GM23338 (cell line): ENCODE data around the gene VPS52. TPM values are rescaled to one million over a fixed set of nuclear protein-coding genes. Genes with fewer than 3 reads are reported as not detected.

Source experiments
- ATAC-seq: fragments of 200-7000 bp; cut with Tn5 transposase; 3 replicates; pipeline ENCODE4 v1.9.1; 2020
- DNase-seq: peaks from one replicate; pipeline ENCODE4 v3.0.0-alpha.2; 2015; ENCODE audit warnings: low spot score
- H2AFZ ChIP-seq: fragments of 200-600 bp; sonication (generic); 2 replicates; pipeline ENCODE4 v1.8.0; 2016; ENCODE audit warnings: antibody characterized with exemption, mild to moderate bottlenecking, moderate library complexity
- H3F3A ChIP-seq: fragments of 200-600 bp; sonication (generic); replicated peaks from 2 replicates; pipeline ENCODE4 v1.8.0; 2017; ENCODE audit warnings: antibody characterized with exemption, mixed run types, low read depth
- H3K27ac ChIP-seq: fragments of 200-600 bp; sonication (generic); 2 replicates; pipeline ENCODE4 v1.6.1; 2016; ENCODE audit warnings: low read depth
- H3K27me3 ChIP-seq: fragments of 200-600 bp; sonication (generic); 2 replicates; pipeline ENCODE4 v1.8.0; 2016; ENCODE audit warnings: mild to moderate bottlenecking, mixed run types, moderate library complexity; ENCODE audit not compliant: insufficient read depth
- H3K36me3 ChIP-seq: fragments of 200-600 bp; sonication (generic); 2 replicates; pipeline ENCODE4 v1.8.0; 2016; ENCODE audit warnings: mild to moderate bottlenecking; ENCODE audit not compliant: insufficient read depth
- H3K4me1 ChIP-seq: fragments of 200-600 bp; sonication (generic); 2 replicates; pipeline ENCODE4 v1.8.0; 2016; ENCODE audit warnings: mild to moderate bottlenecking, moderate library complexity; ENCODE audit not compliant: insufficient read depth
- H3K4me2 ChIP-seq: fragments of 200-600 bp; sonication (generic); 2 replicates; pipeline ENCODE4 v1.7.1; 2017; ENCODE audit warnings: mixed run types
- H3K4me3 ChIP-seq: fragments of 200-600 bp; sonication (generic); 2 replicates; pipeline ENCODE4 v1.6.1; 2016; ENCODE audit warnings: mixed run types
- H3K79me2 ChIP-seq: fragments of 200-600 bp; sonication (generic); replicated peaks from 2 replicates; pipeline ENCODE4 v1.8.0; 2017; ENCODE audit warnings: mild to moderate bottlenecking; ENCODE audit not compliant: insufficient read depth
- H3K9me2 ChIP-seq: fragments of 200-600 bp; sonication (generic); 2 replicates; pipeline ENCODE4 v1.8.0; 2017; ENCODE audit not compliant: insufficient read depth
- H4K20me1 ChIP-seq: fragments of 200-600 bp; sonication (generic); replicated peaks from 2 replicates; pipeline ENCODE4 v1.8.0; 2017; ENCODE audit warnings: mild to moderate bottlenecking; ENCODE audit not compliant: insufficient read depth
- H3K27ac Mint-ChIP-seq: 2 replicates; pipeline ENCODE4 v1.8.0; 2020; ENCODE audit warnings: inconsistent platforms, mild to moderate bottlenecking, moderate library complexity, mixed read lengths
- H3K27me3 Mint-ChIP-seq: 3 replicates; pipeline ENCODE4 v1.8.0; 2022; ENCODE audit warnings: low read depth, mild to moderate bottlenecking, moderate library complexity, mixed read lengths, inconsistent platforms; ENCODE audit not compliant: insufficient read depth, poor library complexity
- H3K36me3 Mint-ChIP-seq: 3 replicates; pipeline ENCODE4 v1.8.0; 2021; ENCODE audit warnings: low read depth, mild to moderate bottlenecking, inconsistent platforms, moderate library complexity, mixed read lengths
- H3K4me1 Mint-ChIP-seq: 3 replicates; pipeline ENCODE4 v1.8.0; 2020; ENCODE audit warnings: mild to moderate bottlenecking, inconsistent platforms, mixed read lengths
- H3K4me3 Mint-ChIP-seq: 3 replicates; pipeline ENCODE4 v1.8.0; 2021; ENCODE audit warnings: moderate library complexity, mild to moderate bottlenecking, inconsistent platforms, mixed read lengths
- H3K9me3 Mint-ChIP-seq: 3 replicates; pipeline ENCODE4 v1.8.0; 2020; ENCODE audit warnings: moderate library complexity, mild to moderate bottlenecking, inconsistent platforms, mixed read lengths
- CTCF ChIP-seq, 2 experiments: fragments of 200-600 bp in 1 of 2; sonication (generic) in 1 of 2; conservative IDR thresholded peaks; 2 replicates each; pipeline versions ENCODE4 v1.5.1 to v1.6.1; 2016 to 2017; ENCODE audit warnings: antibody characterized with exemption in 2 of 2, low read depth in 2 of 2, mild to moderate bottlenecking in 2 of 2, moderate library complexity in 1 of 2
- ETS1 ChIP-seq: IDR thresholded peaks from 2 replicates; pipeline ENCODE4 v1.6.1; 2016; ENCODE audit warnings: antibody characterized with exemption
- EZH2 ChIP-seq: fragments of 200-600 bp; sonication (generic); IDR thresholded peaks from one replicate; pipeline ENCODE4 v1.8.0; 2017; ENCODE audit warnings: antibody characterized with exemption, mild to moderate bottlenecking, low read depth; ENCODE audit not compliant: unreplicated experiment
- EZH2phosphoT487 ChIP-seq: fragments of 200-600 bp; sonication (generic); IDR thresholded peaks from one replicate; pipeline ENCODE4 v1.8.1; 2018; ENCODE audit warnings: antibody characterized with exemption; ENCODE audit not compliant: unreplicated experiment
- NANOG ChIP-seq: IDR thresholded peaks from 2 replicates; pipeline ENCODE4 v1.6.1; 2016; ENCODE audit warnings: antibody characterized with exemption, borderline replicate concordance
- POLR2AphosphoS5 ChIP-seq: IDR thresholded peaks from 2 replicates; pipeline ENCODE4 v1.6.1; 2016; ENCODE audit warnings: antibody characterized with exemption, low read depth
- STAT1 ChIP-seq: IDR thresholded peaks from one replicate; pipeline ENCODE4 v1.6.1; 2016; ENCODE audit warnings: antibody characterized with exemption; ENCODE audit not compliant: unreplicated experiment
- ZNF331 ChIP-seq: fragments of 250-450 bp; sonication (Bioruptor Pico); IDR thresholded peaks from 2 replicates; pipeline ENCODE4 v1.5.0; 2020; ENCODE audit warnings: low read depth, mild to moderate bottlenecking, moderate library complexity
- polyA plus RNA-seq: library from polyadenylated mRNA; unstranded; fragments of >200 nt; fragmentation: Nextera tagmentation; extraction: Ambion mirVana; gene quantifications from 2 replicates; pipeline ENCODE4 v1.2.1, GENCODE V29; 2016
- total RNA-seq: library from RNA; depleted of rRNA; stranded (reverse); fragments of >200 nt; shearing (Covaris generic); gene quantifications from 2 replicates; pipeline ENCODE4 v1.2.3, GENCODE V29; 2014
- TF ChIP-seq, protein P1 (sequence below): fragments of 250-450 bp; sonication (Bioruptor Pico); IDR thresholded peaks from 2 replicates; pipeline ENCODE4 v1.5.0; 2020; ENCODE audit warnings: mild to moderate bottlenecking, moderate library complexity
- TF ChIP-seq, protein P2 (sequence below): IDR thresholded peaks from one replicate; pipeline ENCODE4 v1.6.1; 2018; ENCODE audit warnings: antibody characterized with exemption; ENCODE audit not compliant: unreplicated experiment

The VPS52 gene
- total and polyA plus RNA-seq, 2 experiments from 2014 or later, result 27.9 to 31.1 TPM

- H3K36me3 Mint-ChIP-seq, result no peaks in the 10 kb centered on the region
- DNase-seq (no peak), ATAC-seq (no peak)
- Histone ChIP-seq H3K4me3 (no peak overlapping the region), H4K20me1 (no peaks in the 10 kb centered on the region), H3K4me1 (peaks cover 9% of the 10 kb centered on the region), H3K9me2 (peaks cover 5% of the 10 kb centered on the region; the same call in 1 of the 2 replicates), H3K27ac (no peak overlapping the region), H3F3A (no peaks in the 10 kb centered on the region), H3K4me2 (no peak overlapping the region), H3K36me3 (no peaks in the 10 kb centered on the region), H3K27me3 (peaks cover 10% of the 10 kb centered on the region; the same call in 1 of the 2 replicates), H3K79me2 (no peaks in the 10 kb centered on the region), H2AFZ (no peak overlapping the region)
- H3K4me3 Mint-ChIP-seq, result no peak overlapping the region
- peaks cover 14% of the 10 kb centered on the region for H3K4me1 Mint-ChIP-seq
- H3K9me3 Mint-ChIP-seq, result no peaks in the 10 kb centered on the region
- peaks cover 11% of the 10 kb centered on the region for H3K27me3 Mint-ChIP-seq
- H3K27ac Mint-ChIP-seq, result no peak overlapping the region
- TF ChIP-seq ZNF331 (CRISPR knock-in tag), result no peak
- no peak for TF ChIP-seq EZH2phosphoT487
- TF ChIP-seq, protein P1, sequence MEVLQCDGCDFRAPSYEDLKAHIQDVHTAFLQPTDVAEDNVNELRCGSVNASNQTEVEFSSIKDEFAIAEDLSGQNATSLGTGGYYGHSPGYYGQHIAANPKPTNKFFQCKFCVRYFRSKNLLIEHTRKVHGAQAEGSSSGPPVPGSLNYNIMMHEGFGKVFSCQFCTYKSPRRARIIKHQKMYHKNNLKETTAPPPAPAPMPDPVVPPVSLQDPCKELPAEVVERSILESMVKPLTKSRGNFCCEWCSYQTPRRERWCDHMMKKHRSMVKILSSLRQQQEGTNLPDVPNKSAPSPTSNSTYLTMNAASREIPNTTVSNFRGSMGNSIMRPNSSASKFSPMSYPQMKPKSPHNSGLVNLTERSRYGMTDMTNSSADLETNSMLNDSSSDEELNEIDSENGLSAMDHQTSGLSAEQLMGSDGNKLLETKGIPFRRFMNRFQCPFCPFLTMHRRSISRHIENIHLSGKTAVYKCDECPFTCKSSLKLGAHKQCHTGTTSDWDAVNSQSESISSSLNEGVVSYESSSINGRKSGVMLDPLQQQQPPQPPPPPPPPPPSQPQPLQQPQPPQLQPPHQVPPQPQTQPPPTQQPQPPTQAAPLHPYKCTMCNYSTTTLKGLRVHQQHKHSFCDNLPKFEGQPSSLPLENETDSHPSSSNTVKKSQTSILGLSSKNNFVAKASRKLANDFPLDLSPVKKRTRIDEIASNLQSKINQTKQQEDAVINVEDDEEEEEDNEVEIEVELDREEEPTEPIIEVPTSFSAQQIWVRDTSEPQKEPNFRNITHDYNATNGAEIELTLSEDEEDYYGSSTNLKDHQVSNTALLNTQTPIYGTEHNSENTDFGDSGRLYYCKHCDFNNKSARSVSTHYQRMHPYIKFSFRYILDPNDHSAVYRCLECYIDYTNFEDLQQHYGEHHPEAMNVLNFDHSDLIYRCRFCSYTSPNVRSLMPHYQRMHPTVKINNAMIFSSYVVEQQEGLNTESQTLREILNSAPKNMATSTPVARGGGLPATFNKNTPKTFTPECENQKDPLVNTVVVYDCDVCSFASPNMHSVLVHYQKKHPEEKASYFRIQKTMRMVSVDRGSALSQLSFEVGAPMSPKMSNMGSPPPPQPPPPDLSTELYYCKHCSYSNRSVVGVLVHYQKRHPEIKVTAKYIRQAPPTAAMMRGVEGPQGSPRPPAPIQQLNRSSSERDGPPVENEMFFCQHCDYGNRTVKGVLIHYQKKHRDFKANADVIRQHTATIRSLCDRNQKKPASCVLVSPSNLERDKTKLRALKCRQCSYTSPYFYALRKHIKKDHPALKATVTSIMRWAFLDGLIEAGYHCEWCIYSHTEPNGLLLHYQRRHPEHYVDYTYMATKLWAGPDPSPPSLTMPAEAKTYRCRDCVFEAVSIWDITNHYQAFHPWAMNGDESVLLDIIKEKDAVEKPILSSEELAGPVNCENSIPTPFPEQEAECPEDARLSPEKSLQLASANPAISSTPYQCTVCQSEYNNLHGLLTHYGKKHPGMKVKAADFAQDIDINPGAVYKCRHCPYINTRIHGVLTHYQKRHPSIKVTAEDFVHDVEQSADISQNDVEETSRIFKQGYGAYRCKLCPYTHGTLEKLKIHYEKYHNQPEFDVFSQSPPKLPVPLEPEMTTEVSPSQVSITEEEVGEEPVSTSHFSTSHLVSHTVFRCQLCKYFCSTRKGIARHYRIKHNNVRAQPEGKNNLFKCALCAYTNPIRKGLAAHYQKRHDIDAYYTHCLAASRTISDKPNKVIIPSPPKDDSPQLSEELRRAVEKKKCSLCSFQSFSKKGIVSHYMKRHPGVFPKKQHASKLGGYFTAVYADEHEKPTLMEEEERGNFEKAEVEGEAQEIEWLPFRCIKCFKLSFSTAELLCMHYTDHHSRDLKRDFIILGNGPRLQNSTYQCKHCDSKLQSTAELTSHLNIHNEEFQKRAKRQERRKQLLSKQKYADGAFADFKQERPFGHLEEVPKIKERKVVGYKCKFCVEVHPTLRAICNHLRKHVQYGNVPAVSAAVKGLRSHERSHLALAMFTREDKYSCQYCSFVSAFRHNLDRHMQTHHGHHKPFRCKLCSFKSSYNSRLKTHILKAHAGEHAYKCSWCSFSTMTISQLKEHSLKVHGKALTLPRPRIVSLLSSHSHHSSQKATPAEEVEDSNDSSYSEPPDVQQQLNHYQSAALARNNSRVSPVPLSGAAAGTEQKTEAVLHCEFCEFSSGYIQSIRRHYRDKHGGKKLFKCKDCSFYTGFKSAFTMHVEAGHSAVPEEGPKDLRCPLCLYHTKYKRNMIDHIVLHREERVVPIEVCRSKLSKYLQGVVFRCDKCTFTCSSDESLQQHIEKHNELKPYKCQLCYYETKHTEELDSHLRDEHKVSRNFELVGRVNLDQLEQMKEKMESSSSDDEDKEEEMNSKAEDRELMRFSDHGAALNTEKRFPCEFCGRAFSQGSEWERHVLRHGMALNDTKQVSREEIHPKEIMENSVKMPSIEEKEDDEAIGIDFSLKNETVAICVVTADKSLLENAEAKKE (CRISPR knock-in tag), result no peak
- no peak for TF ChIP-seq STAT1
- no peak for TF ChIP-seq CTCF (conservative IDR thresholded peaks at IDR 0.05; ENCODE audit: low read depth in 2 of 2)
- TF ChIP-seq, protein P2, sequence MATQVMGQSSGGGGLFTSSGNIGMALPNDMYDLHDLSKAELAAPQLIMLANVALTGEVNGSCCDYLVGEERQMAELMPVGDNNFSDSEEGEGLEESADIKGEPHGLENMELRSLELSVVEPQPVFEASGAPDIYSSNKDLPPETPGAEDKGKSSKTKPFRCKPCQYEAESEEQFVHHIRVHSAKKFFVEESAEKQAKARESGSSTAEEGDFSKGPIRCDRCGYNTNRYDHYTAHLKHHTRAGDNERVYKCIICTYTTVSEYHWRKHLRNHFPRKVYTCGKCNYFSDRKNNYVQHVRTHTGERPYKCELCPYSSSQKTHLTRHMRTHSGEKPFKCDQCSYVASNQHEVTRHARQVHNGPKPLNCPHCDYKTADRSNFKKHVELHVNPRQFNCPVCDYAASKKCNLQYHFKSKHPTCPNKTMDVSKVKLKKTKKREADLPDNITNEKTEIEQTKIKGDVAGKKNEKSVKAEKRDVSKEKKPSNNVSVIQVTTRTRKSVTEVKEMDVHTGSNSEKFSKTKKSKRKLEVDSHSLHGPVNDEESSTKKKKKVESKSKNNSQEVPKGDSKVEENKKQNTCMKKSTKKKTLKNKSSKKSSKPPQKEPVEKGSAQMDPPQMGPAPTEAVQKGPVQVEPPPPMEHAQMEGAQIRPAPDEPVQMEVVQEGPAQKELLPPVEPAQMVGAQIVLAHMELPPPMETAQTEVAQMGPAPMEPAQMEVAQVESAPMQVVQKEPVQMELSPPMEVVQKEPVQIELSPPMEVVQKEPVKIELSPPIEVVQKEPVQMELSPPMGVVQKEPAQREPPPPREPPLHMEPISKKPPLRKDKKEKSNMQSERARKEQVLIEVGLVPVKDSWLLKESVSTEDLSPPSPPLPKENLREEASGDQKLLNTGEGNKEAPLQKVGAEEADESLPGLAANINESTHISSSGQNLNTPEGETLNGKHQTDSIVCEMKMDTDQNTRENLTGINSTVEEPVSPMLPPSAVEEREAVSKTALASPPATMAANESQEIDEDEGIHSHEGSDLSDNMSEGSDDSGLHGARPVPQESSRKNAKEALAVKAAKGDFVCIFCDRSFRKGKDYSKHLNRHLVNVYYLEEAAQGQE, result no peak
- TF ChIP-seq POLR2AphosphoS5, result no peak
- no peak for TF ChIP-seq NANOG
- no peak for TF ChIP-seq ETS1
- TF ChIP-seq EZH2, result no peak
Measured at GRCh38 chr6:33236852-33237251, 34.8 kb downstream of the VPS52 start.
